HEK293 (cell line): ENCODE measurements around the gene HOXA3.

Experiments used
- GLIS2 ChIP-seq: fragments of 450-650 bp; formaldehyde crosslinking; IDR thresholded peaks from 2 replicates; pipeline ENCODE4 v1.5.1; 2016; ENCODE audit warnings: missing biosample characterization, missing genetic modification characterization
- HOXA7 ChIP-seq: sonication (generic); formaldehyde crosslinking; IDR thresholded peaks from 2 replicates; pipeline ENCODE4 v1.8.1; 2022; ENCODE audit warnings: missing genetic modification reagents, borderline replicate concordance
- KLF16 ChIP-seq: fragments of 450-650 bp; formaldehyde crosslinking; IDR thresholded peaks from 2 replicates; pipeline ENCODE4 v1.5.1; 2017; ENCODE audit warnings: missing biosample characterization, missing genetic modification characterization
- OSR2 ChIP-seq: fragments of 450-650 bp; formaldehyde crosslinking; IDR thresholded peaks from 2 replicates; pipeline ENCODE4 v1.5.1; 2016; ENCODE audit warnings: missing biosample characterization, missing genetic modification characterization
- PRDM1 ChIP-seq: fragments of 450-650 bp; formaldehyde crosslinking; IDR thresholded peaks from 2 replicates; pipeline ENCODE4; 2016; ENCODE audit warnings: missing biosample characterization, missing genetic modification characterization
- REPIN1 ChIP-seq: fragments of 450-650 bp; formaldehyde crosslinking; IDR thresholded peaks from 2 replicates; pipeline ENCODE4 v1.5.1; 2017; ENCODE audit warnings: missing biosample characterization, missing genetic modification characterization, low read depth
- SALL2 ChIP-seq: fragments of 450-650 bp; formaldehyde crosslinking; IDR thresholded peaks from 2 replicates; pipeline ENCODE4 v1.5.0; 2017; ENCODE audit warnings: missing biosample characterization, mild to moderate bottlenecking, missing genetic modification characterization, borderline replicate concordance
- SCRT1 ChIP-seq: fragments of 450-650 bp; formaldehyde crosslinking; IDR thresholded peaks from 2 replicates; pipeline ENCODE4 v1.5.1; 2016; ENCODE audit warnings: missing biosample characterization, missing genetic modification characterization, borderline replicate concordance
- TRIM28 ChIP-seq: IDR thresholded peaks from 2 replicates; pipeline ENCODE4 v1.6.1; 2011; ENCODE audit warnings: low read length, control low read depth, borderline replicate concordance
- YY2 ChIP-seq: fragments of 450-650 bp; formaldehyde crosslinking; IDR thresholded peaks from 2 replicates; pipeline ENCODE4 v1.5.1; 2016; ENCODE audit warnings: missing biosample characterization, missing genetic modification characterization
- ZBTB48 ChIP-seq: fragments of 450-650 bp; formaldehyde crosslinking; IDR thresholded peaks from 2 replicates; pipeline ENCODE4 v1.5.1; 2016; ENCODE audit warnings: missing biosample characterization, missing genetic modification characterization
- ZFP37 ChIP-seq: fragments of 450-650 bp; formaldehyde crosslinking; IDR thresholded peaks from 2 replicates; pipeline ENCODE4 v1.5.1; 2016; ENCODE audit warnings: missing biosample characterization, missing genetic modification characterization
- ZFP69B ChIP-seq: fragments of 450-650 bp; formaldehyde crosslinking; IDR thresholded peaks from 2 replicates; pipeline ENCODE4 v1.5.1; 2016; ENCODE audit warnings: missing biosample characterization, missing genetic modification characterization
- ZNF23 ChIP-seq: fragments of 450-650 bp; formaldehyde crosslinking; IDR thresholded peaks from 2 replicates; pipeline ENCODE4 v1.5.1; 2016; ENCODE audit warnings: missing biosample characterization, missing genetic modification characterization, borderline replicate concordance
- ZNF248 ChIP-seq: fragments of 450-650 bp; formaldehyde crosslinking; IDR thresholded peaks from 2 replicates; pipeline ENCODE4 v1.5.1; 2017; ENCODE audit warnings: missing biosample characterization, missing genetic modification characterization
- ZNF274 ChIP-seq, 2 experiments: fragments of 200-500 bp in 1 of 2; fragments of 450-650 bp in 1 of 2; sonication (Bioruptor generic) in 1 of 2; formaldehyde crosslinking in 1 of 2; IDR thresholded peaks; 2 replicates each; pipeline versions ENCODE4 v1.5.1 to v1.6.1; 2014 to 2016; ENCODE audit warnings: borderline replicate concordance in 1 of 2, inconsistent platforms in 1 of 2, low read length in 1 of 2, missing biosample characterization in 1 of 2, missing genetic modification characterization in 1 of 2
- ZNF350 ChIP-seq: fragments of 450-650 bp; formaldehyde crosslinking; IDR thresholded peaks from 2 replicates; pipeline ENCODE4 v1.5.0; 2017; ENCODE audit warnings: missing biosample characterization, mild to moderate bottlenecking, missing genetic modification characterization
- ZNF394 ChIP-seq: fragments of 450-650 bp; formaldehyde crosslinking; IDR thresholded peaks from 2 replicates; pipeline ENCODE4 v1.5.1; 2016; ENCODE audit warnings: missing biosample characterization, missing genetic modification characterization, mild to moderate bottlenecking, moderate library complexity, borderline replicate concordance
- ZNF426 ChIP-seq: fragments of 450-650 bp; formaldehyde crosslinking; IDR thresholded peaks from 2 replicates; pipeline ENCODE4 v1.5.1; 2017; ENCODE audit warnings: missing biosample characterization, missing genetic modification characterization, mild to moderate bottlenecking, inconsistent platforms, moderate library complexity
- ZNF555 ChIP-seq: fragments of 450-650 bp; formaldehyde crosslinking; conservative IDR thresholded peaks from 2 replicates; pipeline ENCODE4 v1.5.1; 2017; ENCODE audit warnings: missing biosample characterization, mild to moderate bottlenecking, missing genetic modification characterization, inconsistent platforms
- ZNF596 ChIP-seq: fragments of 450-650 bp; IDR thresholded peaks from 2 replicates; pipeline ENCODE4 v1.5.0; 2018; ENCODE audit warnings: missing biosample characterization, mild to moderate bottlenecking, missing genetic modification characterization, moderate library complexity
- ZNF76 ChIP-seq: fragments of 450-650 bp; formaldehyde crosslinking; IDR thresholded peaks from 2 replicates; pipeline ENCODE4; 2016; ENCODE audit warnings: low read depth, missing biosample characterization, missing genetic modification characterization, borderline replicate concordance
- TF ChIP-seq, protein P1 (sequence below): fragments of 450-650 bp; formaldehyde crosslinking; IDR thresholded peaks from 2 replicates; pipeline ENCODE4 v1.5.1; 2016; ENCODE audit warnings: missing biosample characterization, missing genetic modification characterization
- TF ChIP-seq, protein P2 (sequence below): fragments of 450-650 bp; formaldehyde crosslinking; IDR thresholded peaks from 2 replicates; pipeline ENCODE4 v1.5.1; 2016; ENCODE audit warnings: missing biosample characterization, missing genetic modification characterization
- TF ChIP-seq, protein P3 (sequence below): fragments of 450-650 bp; formaldehyde crosslinking; IDR thresholded peaks from 2 replicates; pipeline ENCODE4; 2016; ENCODE audit warnings: missing biosample characterization, missing genetic modification characterization
- TF ChIP-seq, protein P4 (sequence below): fragments of 450-650 bp; formaldehyde crosslinking; IDR thresholded peaks from 2 replicates; pipeline ENCODE4 v1.5.1; 2016; ENCODE audit warnings: missing biosample characterization, missing genetic modification characterization
- TF ChIP-seq, protein P5 (sequence below): fragments of 450-650 bp; formaldehyde crosslinking; IDR thresholded peaks from 2 replicates; pipeline ENCODE4 v1.5.1; 2016; ENCODE audit warnings: missing biosample characterization, missing genetic modification characterization

HOXA3 gene

DNA sequence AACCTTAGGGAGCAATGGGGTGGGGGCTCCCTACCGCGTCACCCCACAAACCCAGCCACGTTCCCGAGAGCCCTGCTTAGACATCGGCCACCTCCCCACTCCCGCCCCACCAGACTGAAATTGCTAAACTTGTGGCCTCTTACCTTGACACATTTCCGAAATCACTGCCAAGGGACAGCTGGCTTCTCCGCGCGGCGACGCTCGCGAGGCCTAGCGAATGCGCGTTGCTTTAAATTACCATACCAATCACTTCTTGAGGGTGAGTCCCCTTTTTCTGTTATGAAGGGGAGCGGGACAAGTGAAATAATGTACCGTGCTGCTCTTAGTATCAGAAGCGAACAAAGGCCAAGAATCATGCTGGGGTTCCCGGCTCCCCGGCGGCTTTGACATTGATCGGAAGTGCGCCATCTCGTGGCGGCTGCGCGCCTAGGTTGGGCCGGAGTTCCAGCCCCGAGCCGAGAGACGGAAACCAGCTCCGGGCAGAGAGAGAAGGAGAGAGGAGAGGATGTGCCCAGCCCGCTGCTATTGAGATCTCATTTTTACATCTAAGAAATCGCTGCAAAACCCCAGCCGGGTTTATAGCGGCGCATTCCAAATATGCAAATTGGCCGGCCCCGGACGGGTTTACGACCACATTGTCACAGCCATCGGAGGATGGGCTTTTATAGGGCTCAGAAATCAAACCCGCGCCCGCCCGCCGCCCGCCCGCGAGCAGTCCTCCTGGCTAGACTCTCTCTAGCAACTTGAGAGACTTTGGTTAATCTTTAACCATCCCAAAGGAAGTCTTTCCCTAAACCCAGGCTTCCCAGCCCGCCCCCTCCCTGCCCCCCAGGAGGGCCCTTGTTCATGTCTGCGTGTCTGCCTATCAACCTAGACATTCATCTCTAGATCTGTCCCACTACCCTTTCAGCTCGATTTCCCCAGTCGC lies 27.4 kb upstream of the HOXA3 start (continued):
- TF ChIP-seq ZNF596 (tag by site-specific recombination) (peak; percentile 95), ZNF426 (no peak), ZBTB48 (tag by site-specific recombination) (peak; percentile 57; the same call in 1 of the 2 replicates), ZNF555 (no peak), YY2 (tag by site-specific recombination) (no peak), ZNF394 (tag by site-specific recombination) (no peak), GLIS2 (peak; percentile 50; the same call in 1 of the 2 replicates), ZFP69B (tag by site-specific recombination) (0 out of 2 replicates have a peak, but pooled peaks have one; percentile 10), ZNF76 (tag by site-specific recombination) (no peak; the same call in 1 of the 2 replicates), HOXA7 (no peak), ZNF23 (tag by site-specific recombination) (no peak), REPIN1 (peak; percentile 45; the same call in 1 of the 2 replicates), ZFP37 (peak; percentile 48; the same call in 1 of the 2 replicates), TRIM28 (no peak), KLF16 (tag by site-specific recombination) (no peak), ZNF274 (IDR thresholded peaks at IDR 0.05; ENCODE audit: low read length) (no peak), ZNF274 (tag by site-specific recombination; IDR thresholded peaks at IDR 0.05; ENCODE audit: borderline replicate concordance) (no peak), OSR2 (no peak), SCRT1 (no peak), ZNF248 (no peak), SALL2 (no peak), ZNF350 (tag by site-specific recombination) (no peak), PRDM1 (tag by site-specific recombination) (peak; percentile 31; the same call in 1 of the 2 replicates)
- TF ChIP-seq, protein P1, sequence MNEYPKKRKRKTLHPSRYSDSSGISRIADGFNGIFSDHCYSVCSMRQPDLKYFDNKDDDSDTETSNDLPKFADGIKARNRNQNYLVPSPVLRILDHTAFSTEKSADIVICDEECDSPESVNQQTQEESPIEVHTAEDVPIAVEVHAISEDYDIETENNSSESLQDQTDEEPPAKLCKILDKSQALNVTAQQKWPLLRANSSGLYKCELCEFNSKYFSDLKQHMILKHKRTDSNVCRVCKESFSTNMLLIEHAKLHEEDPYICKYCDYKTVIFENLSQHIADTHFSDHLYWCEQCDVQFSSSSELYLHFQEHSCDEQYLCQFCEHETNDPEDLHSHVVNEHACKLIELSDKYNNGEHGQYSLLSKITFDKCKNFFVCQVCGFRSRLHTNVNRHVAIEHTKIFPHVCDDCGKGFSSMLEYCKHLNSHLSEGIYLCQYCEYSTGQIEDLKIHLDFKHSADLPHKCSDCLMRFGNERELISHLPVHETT, result no peak
- TF ChIP-seq, protein P2, sequence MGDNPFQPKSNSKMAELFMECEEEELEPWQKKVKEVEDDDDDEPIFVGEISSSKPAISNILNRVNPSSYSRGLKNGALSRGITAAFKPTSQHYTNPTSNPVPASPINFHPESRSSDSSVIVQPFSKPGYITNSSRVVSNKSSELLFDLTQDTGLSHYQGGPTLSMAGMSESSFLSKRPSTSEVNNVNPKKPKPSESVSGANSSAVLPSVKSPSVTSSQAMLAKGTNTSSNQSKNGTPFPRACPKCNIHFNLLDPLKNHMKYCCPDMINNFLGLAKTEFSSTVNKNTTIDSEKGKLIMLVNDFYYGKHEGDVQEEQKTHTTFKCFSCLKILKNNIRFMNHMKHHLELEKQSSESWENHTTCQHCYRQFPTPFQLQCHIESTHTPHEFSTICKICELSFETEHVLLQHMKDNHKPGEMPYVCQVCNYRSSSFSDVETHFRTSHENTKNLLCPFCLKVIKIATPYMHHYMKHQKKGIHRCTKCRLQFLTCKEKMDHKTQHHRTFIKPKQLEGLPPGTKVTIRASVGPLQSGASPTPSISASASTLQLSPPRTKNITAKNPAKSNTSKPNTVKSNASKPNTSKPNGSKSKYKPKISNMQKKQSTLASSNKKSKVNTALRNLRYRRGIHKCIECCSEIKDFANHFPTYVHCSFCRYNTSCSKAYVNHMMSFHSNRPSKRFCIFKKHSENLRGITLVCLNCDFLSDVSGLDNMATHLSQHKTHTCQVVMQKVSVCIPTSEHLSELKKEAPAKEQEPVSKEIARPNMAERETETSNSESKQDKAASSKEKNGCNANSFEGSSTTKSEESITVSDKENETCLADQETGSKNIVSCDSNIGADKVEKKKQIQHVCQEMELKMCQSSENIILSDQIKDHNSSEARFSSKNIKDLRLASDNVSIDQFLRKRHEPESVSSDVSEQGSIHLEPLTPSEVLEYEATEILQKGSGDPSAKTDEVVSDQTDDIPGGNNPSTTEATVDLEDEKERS (tag by site-specific recombination), result no peak
- TF ChIP-seq, protein P3, sequence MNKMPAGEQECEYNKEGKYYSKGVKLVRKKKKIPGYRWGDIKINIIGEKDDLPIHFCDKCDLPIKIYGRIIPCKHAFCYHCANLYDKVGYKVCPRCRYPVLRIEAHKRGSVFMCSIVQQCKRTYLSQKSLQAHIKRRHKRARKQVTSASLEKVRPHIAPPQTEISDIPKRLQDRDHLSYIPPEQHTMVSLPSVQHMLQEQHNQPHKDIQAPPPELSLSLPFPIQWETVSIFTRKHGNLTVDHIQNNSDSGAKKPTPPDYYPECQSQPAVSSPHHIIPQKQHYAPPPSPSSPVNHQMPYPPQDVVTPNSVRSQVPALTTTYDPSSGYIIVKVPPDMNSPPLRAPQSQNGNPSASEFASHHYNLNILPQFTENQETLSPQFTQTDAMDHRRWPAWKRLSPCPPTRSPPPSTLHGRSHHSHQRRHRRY (tag by site-specific recombination), result no peak
- TF ChIP-seq, protein P4, sequence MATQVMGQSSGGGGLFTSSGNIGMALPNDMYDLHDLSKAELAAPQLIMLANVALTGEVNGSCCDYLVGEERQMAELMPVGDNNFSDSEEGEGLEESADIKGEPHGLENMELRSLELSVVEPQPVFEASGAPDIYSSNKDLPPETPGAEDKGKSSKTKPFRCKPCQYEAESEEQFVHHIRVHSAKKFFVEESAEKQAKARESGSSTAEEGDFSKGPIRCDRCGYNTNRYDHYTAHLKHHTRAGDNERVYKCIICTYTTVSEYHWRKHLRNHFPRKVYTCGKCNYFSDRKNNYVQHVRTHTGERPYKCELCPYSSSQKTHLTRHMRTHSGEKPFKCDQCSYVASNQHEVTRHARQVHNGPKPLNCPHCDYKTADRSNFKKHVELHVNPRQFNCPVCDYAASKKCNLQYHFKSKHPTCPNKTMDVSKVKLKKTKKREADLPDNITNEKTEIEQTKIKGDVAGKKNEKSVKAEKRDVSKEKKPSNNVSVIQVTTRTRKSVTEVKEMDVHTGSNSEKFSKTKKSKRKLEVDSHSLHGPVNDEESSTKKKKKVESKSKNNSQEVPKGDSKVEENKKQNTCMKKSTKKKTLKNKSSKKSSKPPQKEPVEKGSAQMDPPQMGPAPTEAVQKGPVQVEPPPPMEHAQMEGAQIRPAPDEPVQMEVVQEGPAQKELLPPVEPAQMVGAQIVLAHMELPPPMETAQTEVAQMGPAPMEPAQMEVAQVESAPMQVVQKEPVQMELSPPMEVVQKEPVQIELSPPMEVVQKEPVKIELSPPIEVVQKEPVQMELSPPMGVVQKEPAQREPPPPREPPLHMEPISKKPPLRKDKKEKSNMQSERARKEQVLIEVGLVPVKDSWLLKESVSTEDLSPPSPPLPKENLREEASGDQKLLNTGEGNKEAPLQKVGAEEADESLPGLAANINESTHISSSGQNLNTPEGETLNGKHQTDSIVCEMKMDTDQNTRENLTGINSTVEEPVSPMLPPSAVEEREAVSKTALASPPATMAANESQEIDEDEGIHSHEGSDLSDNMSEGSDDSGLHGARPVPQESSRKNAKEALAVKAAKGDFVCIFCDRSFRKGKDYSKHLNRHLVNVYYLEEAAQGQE (tag by site-specific recombination), result no peak; the same call in 1 of the 2 replicates
- TF ChIP-seq, protein P5, sequence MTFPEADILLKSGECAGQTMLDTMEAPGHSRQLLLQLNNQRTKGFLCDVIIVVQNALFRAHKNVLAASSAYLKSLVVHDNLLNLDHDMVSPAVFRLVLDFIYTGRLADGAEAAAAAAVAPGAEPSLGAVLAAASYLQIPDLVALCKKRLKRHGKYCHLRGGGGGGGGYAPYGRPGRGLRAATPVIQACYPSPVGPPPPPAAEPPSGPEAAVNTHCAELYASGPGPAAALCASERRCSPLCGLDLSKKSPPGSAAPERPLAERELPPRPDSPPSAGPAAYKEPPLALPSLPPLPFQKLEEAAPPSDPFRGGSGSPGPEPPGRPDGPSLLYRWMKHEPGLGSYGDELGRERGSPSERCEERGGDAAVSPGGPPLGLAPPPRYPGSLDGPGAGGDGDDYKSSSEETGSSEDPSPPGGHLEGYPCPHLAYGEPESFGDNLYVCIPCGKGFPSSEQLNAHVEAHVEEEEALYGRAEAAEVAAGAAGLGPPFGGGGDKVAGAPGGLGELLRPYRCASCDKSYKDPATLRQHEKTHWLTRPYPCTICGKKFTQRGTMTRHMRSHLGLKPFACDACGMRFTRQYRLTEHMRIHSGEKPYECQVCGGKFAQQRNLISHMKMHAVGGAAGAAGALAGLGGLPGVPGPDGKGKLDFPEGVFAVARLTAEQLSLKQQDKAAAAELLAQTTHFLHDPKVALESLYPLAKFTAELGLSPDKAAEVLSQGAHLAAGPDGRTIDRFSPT (tag by site-specific recombination), result no peak
